Bone marrow (tissue), 2 donors: ENCODE results near the gene ANO7.

ENCODE experiments used
- DNase-seq, 2 donors: peaks; one replicate each; lab custom pipeline; 2025; lab: John Stamatoyannopoulos, UW

ANO7 gene

GRCh38 chr2:241157841-241158545, 30.5 kb upstream of the ANO7 start:
- no peak for DNase-seq

DNA sequence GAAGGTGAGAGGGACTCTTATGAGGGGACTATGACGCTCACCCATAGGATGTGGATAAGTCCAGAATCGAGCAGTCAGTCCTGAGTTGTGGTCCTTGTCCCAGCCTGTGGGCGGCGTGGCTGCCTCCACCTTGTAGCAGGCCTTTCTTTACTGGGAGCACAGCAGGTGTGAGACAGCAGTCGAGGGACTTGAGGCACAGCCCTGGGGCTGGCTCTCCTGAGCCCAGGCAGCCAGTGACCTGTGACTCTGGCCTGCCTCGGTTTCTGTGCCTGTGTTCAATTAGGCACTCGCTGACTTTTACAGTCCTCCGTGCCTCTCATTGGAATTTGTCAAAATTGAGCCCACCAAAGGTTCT, 30.0 kb upstream of the ANO7 start:
- DNase-seq = no peak

GRCh38 chr2:241159116-241159515, 29.4 kb upstream of the ANO7 start:
- no peak for DNase-seq

DNA sequence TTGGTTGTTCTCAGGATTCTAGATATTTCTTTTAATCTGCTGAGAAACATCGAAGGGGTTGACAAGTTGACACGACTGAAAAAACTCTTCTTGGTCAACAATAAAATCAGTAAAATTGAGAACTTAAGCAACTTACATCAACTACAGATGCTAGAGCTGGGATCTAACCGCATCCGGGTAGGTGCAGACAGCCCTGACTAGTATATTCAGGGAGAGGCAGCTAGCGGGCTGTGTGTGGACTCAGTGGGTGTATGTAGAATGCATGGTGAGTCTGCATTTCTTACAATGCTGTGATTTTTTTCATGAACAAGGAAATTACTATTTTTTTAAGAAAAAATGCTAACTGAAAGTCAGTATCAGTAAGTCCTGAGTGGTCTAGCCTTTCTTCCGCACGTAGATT, 28.2 kb upstream of the ANO7 start:
- DNase-seq = no peak

DNA sequence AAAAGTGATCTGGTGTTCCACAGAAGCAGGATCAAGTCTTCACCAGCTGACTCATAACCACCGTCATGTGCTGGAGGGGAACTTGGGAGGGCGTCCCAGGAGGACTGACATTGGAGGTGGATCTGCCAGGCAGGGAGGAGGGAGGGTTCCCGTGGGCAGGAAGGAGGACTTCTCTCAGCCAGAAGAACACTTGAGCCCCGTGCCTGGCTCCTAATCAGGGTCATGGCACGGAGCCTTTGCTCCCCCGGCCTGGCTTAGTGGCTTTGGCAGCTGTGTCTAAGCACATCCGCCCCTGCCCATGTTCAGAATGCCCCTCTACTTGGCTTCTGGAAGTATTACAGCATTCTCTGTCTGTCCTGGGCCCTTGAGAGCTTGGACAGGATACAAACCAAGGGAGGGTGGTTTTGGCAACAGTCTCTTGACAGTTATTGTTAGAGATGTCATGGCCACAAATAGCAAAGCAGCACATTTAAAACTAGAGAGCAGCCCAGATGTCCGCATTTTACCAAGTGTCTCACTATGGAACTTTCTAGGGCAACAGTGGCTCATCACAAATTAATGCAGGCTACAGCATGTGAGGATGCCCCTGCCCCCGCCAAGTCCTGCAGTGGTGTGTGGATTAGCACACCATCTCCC, 26.7 kb upstream of the ANO7 start:
- DNase-seq = no peak

DNA sequence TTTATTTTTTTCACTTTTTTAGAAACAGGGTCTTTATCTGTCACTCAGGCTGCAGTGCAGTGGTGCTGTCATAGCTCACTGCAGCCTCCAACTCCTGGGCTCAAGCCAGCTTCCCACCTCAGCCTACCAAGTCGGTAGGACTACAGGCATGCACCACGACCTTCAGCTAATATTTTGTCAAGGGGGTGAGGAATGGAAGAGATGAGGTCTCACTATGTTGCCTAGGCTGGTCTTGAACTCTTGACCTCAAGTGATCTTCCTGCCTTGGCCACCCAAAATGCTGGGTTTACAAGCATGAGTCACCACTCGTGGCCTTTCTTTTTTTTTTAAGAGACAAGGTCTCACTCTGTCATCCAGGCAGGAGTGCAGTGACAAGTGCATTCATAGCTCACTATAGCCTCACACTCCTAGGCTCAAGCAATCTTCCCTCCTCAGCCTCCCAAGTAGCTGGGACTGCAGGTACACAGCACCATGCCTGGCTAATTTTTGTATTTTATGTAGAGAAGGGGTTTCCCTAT, 24.8 kb upstream of the ANO7 start:
- no peak for DNase-seq

DNA sequence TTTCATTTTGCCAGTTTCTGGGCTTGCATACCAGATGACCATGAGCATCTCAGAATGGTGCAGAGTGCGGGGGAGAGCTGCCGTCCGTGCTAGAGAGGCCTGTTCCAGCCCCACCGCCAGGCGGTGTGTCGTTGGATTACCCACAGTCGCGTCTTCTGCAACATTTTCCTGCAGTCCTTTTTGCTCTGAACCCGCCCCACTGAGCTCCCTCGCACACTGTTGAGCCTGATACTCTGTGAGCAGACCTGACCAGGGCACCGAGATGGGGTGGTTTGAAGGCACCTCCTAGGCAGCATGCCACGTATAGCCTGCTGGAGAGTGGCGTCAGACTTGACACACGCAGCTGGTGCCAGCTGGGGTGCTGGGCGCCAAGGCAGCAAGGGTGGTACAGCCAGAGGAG, 20.1 kb upstream of the ANO7 start:
- no peak for DNase-seq

DNA sequence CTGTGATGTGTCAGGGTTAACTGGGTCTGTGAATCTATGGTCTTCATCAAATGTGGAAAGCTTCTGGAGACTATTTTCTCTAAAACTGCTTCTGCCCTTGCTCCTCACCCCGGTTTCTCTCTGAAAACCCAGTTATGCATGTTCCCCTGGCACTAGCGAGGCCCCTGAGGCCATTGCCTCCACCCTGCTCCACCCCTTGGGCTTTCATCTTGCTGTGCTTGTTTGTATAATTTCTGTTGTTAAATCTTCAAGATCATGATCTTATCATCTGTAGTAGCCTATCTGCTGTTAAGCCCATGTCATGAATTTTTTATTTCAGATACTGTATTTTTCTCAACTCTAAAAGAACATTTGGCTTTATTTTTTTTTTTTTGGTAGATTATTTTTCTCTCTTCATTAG, 14.9 kb upstream of the ANO7 start:
- DNase-seq = no peak

- no peak for DNase-seq
Measured at GRCh38 chr2:241177526-241178334, 10.7 kb upstream of the ANO7 start.

GRCh38 chr2:241178961-241179360, 9.5 kb upstream of the ANO7 start:
- no peak for DNase-seq

- DNase-seq = no peak
Measured at GRCh38 chr2:241179899-241180298, 8.6 kb upstream of the ANO7 start.

DNA sequence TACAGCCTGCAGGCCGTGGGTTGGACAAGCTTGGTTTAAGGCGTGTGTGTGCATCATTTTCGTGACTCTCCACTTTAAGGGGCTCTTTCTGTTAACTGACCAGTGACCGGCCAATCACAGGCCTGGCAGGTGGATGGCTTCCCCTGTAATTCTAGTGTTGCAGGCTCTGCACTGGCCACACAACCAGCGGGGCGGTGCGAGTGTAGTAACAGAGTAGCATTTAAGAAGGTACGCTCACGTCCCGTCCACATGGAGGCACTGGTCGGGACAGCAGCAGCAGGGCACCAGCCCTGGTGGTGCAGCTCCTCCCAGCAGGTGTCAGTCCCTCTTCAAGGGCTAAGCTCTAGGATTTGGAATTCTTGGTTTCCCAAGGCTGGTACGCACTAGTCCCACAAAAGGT, 8.0 kb upstream of the ANO7 start:
- DNase-seq = no peak

DNA sequence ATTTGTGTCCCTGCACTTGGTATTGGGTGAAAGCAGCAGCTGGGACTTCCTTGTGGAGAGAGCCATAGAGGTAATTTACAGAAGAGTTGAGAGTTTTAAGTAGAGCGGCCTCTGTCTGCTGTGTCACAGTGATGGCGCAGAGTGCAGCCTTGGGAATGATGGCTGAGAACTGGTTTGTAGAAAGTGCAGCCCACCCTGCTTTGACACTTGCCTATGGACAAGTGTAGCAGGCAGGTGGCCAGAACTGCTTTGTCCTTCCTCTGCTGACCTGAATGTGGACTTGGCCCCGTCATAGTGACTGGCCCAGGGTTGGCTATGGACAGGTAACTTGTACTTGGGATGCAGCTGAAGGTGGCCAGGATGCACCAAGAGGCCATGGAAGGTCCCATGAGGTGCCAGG, 6.4 kb upstream of the ANO7 start:
- DNase-seq = no peak

DNA sequence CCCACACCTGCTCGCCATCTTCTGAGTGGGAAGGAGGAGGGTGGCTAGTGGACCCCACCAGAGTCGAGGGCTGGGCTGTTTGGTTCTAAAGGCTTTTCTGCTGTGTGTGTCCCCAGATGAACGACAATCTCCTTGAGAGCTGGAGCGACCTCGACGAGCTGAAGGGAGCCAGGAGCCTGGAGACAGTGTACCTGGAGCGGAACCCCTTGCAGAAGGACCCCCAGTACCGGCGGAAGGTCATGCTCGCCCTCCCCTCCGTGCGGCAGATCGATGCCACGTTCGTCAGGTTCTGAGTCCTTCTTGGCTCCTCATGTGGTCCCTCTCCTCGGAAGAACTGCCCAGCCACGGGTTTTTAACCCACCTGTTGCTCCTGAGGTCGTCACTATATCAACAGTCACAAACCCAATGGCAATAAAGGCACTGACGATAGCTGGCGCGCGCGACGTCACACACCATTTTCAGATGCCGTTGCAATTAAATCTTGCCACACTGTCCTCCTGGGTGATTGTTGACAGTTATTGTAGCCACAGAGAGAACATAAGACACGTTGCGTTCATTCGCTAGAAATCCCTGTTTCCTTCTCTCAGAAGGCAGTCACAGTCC, 5.8 kb upstream of the ANO7 start:
- DNase-seq = no peak

- DNase-seq = no peak
Measured at GRCh38 chr2:241183221-241183620, 5.3 kb upstream of the ANO7 start.

GRCh38 chr2:241184901-241185300, 3.6 kb upstream of the ANO7 start:
- DNase-seq = no peak

- no peak for DNase-seq
Measured at GRCh38 chr2:241185961-241186360, 2.5 kb upstream of the ANO7 start.

GRCh38 chr2:241187101-241187917, 1.2 kb upstream of the ANO7 start:
- no peak for DNase-seq

GRCh38 chr2:241187918-241188234, 601 bp upstream of the ANO7 start:
- DNase-seq = no peak

GRCh38 chr2:241189093-241189855, 797 bp downstream of the ANO7 start:
- no peak for DNase-seq

GRCh38 chr2:241189856-241190201, 1.4 kb downstream of the ANO7 start:
- no peak for DNase-seq
